OCI-LY3 (cell line): ENCODE measurements around the gene SRSF4.

Experiments
- CTCF ChIP-seq: fragments of 200-600, 300-600 bp; sonication (generic); IDR thresholded peaks from 2 replicates; pipeline ENCODE4 v1.5.1; 2014; ENCODE audit warnings: antibody characterized with exemption, low read length, low read depth
- EZH2phosphoT487 ChIP-seq: fragments of 200-600 bp; shearing (Covaris generic); IDR thresholded peaks from 2 replicates; pipeline ENCODE4 v1.6.1; 2018; ENCODE audit warnings: antibody characterized with exemption, mixed run types, low read depth

GRCh38 chr1:29123053-29123886, 58.4 kb downstream of the SRSF4 start:
- TF ChIP-seq CTCF = no peak
- no peak for TF ChIP-seq EZH2phosphoT487
